Cardiac fibroblast (primary cell): ENCODE measurements around the gene FH.

Source experiments
- DNase-seq, 2 donors: peaks; one replicate each; pipeline versions ENCODE4 v3.0.0 to v3.0.0-alpha.2; 2010; ENCODE audit warnings: low read depth in 2 of 2
- H3K4me3 ChIP-seq, 2 donors: replicated peaks in 1 of 2; 1 replicate in 1 of 2; 2 replicates in 1 of 2; pipeline ENCODE4 v1.5.1; 2011; ENCODE audit warnings: low read depth in 2 of 2, low read length in 2 of 2, mild to moderate bottlenecking in 2 of 2, moderate library complexity in 1 of 2
- CTCF ChIP-seq: IDR thresholded peaks from one replicate; pipeline ENCODE4 v1.5.1; 2011; ENCODE audit warnings: low read depth, mild to moderate bottlenecking, low read length, inconsistent platforms

The FH gene

GRCh38 chr1:241451956-241452355 lies 67.6 kb downstream of the FH start:
- TF ChIP-seq CTCF: no peak
- H3K4me3 ChIP-seq: no peak overlapping the region
- no peak for DNase-seq
